Naive B cell (primary cell): ENCODE measurements around the gene KRTAP5-11. TPM values are rescaled to one million over a fixed set of nuclear protein-coding genes. Genes with fewer than 3 reads are reported as not detected.
A peak's percentile ranks its signal among the peaks of the same experiment; 100 is the strongest.
"Not testable (repeated sequence)": the region's sequence is repeated elsewhere in the genome, so short reads cannot be mapped to it uniquely, and the experiment has no call there.

Experiments used
- ATAC-seq, 2 donors: fragments of 150-1000 bp; cut with Tn5 transposase; 2 replicates each; pipeline ENCODE4 v1.10.0; 2021; ENCODE audit warnings: low read depth in 2 of 2, mild to moderate bottlenecking in 2 of 2, moderate library complexity in 2 of 2
- DNase-seq: peaks from one replicate; pipeline ENCODE4 v3.0.0; 2022
- H3K27ac Mint-ChIP-seq, 6 donors: one replicate each; pipeline ENCODE4 v1.8.0; 2020 to 2022; ENCODE audit warnings: mild to moderate bottlenecking in 6 of 6, mixed read lengths in 6 of 6, moderate library complexity in 5 of 6, inconsistent platforms in 2 of 6
- H3K27me3 Mint-ChIP-seq, 3 donors: one replicate each; pipeline ENCODE4 v1.8.0; 2021 to 2022; ENCODE audit warnings: mixed read lengths in 3 of 3, mild to moderate bottlenecking in 1 of 3
- H3K36me3 Mint-ChIP-seq, 2 donors: one replicate each; pipeline ENCODE4 v1.8.0; 2020 to 2022; ENCODE audit warnings: mixed read lengths in 2 of 2, inconsistent platforms in 1 of 2, mild to moderate bottlenecking in 1 of 2
- H3K4me1 Mint-ChIP-seq, 3 donors: one replicate each; pipeline ENCODE4 v1.8.0; 2020 to 2022; ENCODE audit warnings: mixed read lengths in 3 of 3, inconsistent platforms in 1 of 3, mild to moderate bottlenecking in 1 of 3, moderate library complexity in 1 of 3
- H3K4me3 Mint-ChIP-seq, 8 donors: one replicate each; pipeline ENCODE4 v1.8.0; 2020 to 2022; ENCODE audit warnings: mild to moderate bottlenecking in 8 of 8, mixed read lengths in 8 of 8, moderate library complexity in 8 of 8, inconsistent platforms in 2 of 8
- H3K9me3 Mint-ChIP-seq, 7 donors: one replicate each; pipeline ENCODE4 v1.8.0; 2020 to 2022; ENCODE audit warnings: mixed read lengths in 7 of 7, mild to moderate bottlenecking in 5 of 7, inconsistent platforms in 2 of 7, moderate library complexity in 1 of 7
- polyA plus RNA-seq, 6 donors: library from polyadenylated mRNA; unstranded; fragments of 300-500 nt; fragmentation: Illumina TruSeq; gene quantifications; one replicate each; pipeline ENCODE4 v1.2.3, GENCODE V29; 2021; ENCODE audit warnings: low read depth in 6 of 6

KRTAP5-11 gene
- polyA plus RNA-seq, 6 donors from 2014 or later, result not detected

- ATAC-seq, H3K36me3 Mint-ChIP-seq, H3K9me3 Mint-ChIP-seq, DNase-seq, H3K4me3 Mint-ChIP-seq, H3K27ac Mint-ChIP-seq, H3K4me1 Mint-ChIP-seq: not testable (repeated sequence)
- H3K27me3 Mint-ChIP-seq, result peaks cover 15 to 27% (median 18%) of the 10 kb centered on the region in 3 donors
These were observed 5.8 kb downstream of the KRTAP5-11 start for GRCh38 chr11:71576688-71577465.

DNA sequence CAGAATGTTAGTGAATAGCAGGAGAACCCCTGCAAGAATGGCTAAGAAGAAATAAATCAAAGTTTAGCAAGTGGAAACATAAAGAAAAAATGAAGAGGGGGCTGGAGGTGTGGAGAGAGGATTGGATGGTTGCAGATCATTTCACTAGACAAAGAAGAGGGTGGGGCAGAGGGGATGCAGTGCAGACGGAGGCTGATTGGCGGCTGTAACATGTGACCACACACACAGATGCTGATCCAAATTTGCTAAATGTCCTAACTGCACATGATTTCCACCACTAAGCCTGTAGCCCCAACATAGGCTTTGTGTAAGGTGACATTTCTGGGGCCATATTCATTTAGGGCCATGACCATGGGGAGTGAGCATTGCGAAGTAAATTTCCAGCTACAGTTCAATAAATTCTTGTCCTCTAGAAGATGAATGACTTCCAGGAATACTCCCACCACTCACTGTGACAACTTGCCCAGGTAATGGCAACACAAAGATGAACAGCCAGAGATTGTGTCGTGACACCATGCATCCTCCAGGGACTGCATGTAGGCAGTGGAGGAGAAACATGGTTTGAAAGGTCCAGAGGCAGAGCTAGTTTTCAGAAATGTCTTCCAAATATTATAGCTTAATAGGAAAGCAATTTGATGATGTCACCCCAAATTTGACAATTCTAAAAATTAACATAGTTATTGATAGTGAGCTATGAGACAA is 6.8 kb downstream of the KRTAP5-11 start:
- Mint-ChIP-seq H3K4me1 (no peaks in the 10 kb centered on the region), H3K4me3 (no peak overlapping the region), H3K9me3 (no peaks in the 10 kb centered on the region), H3K27me3 (peaks cover 12 to 18% (median 13%) of the 10 kb centered on the region in 3 donors), H3K27ac (no peak overlapping the region), H3K36me3 (no peaks in the 10 kb centered on the region)
- ATAC-seq (no peak), DNase-seq (no peak)

DNA sequence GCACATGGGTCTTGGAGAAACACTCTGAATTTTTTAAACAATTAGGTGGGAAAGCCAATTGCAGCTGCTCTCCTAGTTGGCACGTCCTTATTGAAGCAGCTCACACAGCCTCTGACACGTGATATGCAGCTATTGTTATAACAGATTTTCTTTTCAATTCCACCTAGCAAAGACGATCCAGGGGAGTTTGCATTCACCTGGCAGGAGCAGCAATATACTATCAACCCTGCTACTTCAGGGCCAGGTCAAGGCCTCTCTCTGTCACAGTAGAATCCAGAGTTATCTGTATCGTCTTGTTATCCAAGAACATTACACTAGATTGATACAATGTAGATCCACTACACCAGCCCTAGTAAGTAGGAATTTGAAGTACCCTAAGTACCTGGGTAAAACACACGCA is 8.3 kb downstream of the KRTAP5-11 start:
- no peaks in the 10 kb centered on the region for H3K36me3 Mint-ChIP-seq
- H3K27ac Mint-ChIP-seq, result no peak overlapping the region
- H3K4me3 Mint-ChIP-seq, result no peak overlapping the region
- DNase-seq (no peak), ATAC-seq (no peak)
- peaks cover 13 to 17% (median 17%) of the 10 kb centered on the region in 3 donors for H3K27me3 Mint-ChIP-seq
- no peaks in the 10 kb centered on the region for H3K4me1 Mint-ChIP-seq
- no peaks in the 10 kb centered on the region for H3K9me3 Mint-ChIP-seq

DNA sequence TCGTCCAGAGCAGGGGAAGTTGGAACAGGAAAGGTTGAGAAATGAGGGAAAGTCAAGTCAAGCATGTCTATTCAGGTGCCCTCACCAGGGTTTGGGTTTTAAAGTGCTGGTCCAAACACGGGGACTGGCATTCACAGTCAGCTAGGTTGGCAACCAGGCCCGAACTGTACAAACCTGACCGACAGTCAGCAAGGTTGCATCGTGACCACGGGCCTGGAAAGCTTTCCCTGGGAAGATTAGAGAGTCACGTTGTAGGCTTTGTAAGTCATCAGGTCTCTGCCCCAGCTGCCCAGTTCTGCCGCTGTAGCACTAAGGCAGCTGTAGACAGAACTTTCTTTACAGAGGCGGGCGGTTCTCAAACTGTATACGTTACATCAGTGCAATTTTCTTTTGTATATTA is 9.9 kb downstream of the KRTAP5-11 start:
- Mint-ChIP-seq H3K27ac (no peak overlapping the region), H3K36me3 (no peaks in the 10 kb centered on the region), H3K27me3 (peaks cover 13 to 17% (median 17%) of the 10 kb centered on the region in 3 donors), H3K9me3 (no peaks in the 10 kb centered on the region), H3K4me3 (no peak overlapping the region), H3K4me1 (no peaks in the 10 kb centered on the region)
- DNase-seq (no peak), ATAC-seq (no peak)

GRCh38 chr11:71571101-71571850 is 11.4 kb downstream of the KRTAP5-11 start:
- not testable (repeated sequence) for H3K4me3 Mint-ChIP-seq, H3K4me1 Mint-ChIP-seq, H3K27ac Mint-ChIP-seq, ATAC-seq, DNase-seq, H3K9me3 Mint-ChIP-seq, H3K36me3 Mint-ChIP-seq
- H3K27me3 Mint-ChIP-seq, result peaks cover 20 to 23% (median 22%) of the 10 kb centered on the region in 3 donors

GRCh38 chr11:71568704-71569349 is 13.8 kb downstream of the KRTAP5-11 start:
- H3K27ac Mint-ChIP-seq, result no peak overlapping the region
- DNase-seq (no peak), ATAC-seq (no peak)
- H3K4me3 Mint-ChIP-seq, result no peak overlapping the region
- H3K36me3 Mint-ChIP-seq, result no peaks in the 10 kb centered on the region
- H3K4me1 Mint-ChIP-seq, result no peaks in the 10 kb centered on the region
- no peaks in the 10 kb centered on the region for H3K9me3 Mint-ChIP-seq
- peaks cover 13 to 41% (median 36%) of the 10 kb centered on the region in 3 donors for H3K27me3 Mint-ChIP-seq

- not testable (repeated sequence) for H3K4me1 Mint-ChIP-seq, ATAC-seq, H3K4me3 Mint-ChIP-seq, DNase-seq, H3K36me3 Mint-ChIP-seq, H3K27ac Mint-ChIP-seq, H3K9me3 Mint-ChIP-seq
- peaks cover 23 to 48% (median 43%) of the 10 kb centered on the region in 3 donors for H3K27me3 Mint-ChIP-seq
These were observed 15.0 kb downstream of the KRTAP5-11 start for GRCh38 chr11:71567633-71568032.

GRCh38 chr11:71566626-71567599 is 15.8 kb downstream of the KRTAP5-11 start:
- peak overlapping the region in 1 of 6 donors; percentile 71 for H3K27ac Mint-ChIP-seq
- not testable (repeated sequence) for H3K9me3 Mint-ChIP-seq, DNase-seq, ATAC-seq, H3K4me3 Mint-ChIP-seq, H3K4me1 Mint-ChIP-seq, H3K36me3 Mint-ChIP-seq
- H3K27me3 Mint-ChIP-seq, result peaks cover 23 to 44% (median 40%) of the 10 kb centered on the region in 3 donors

DNA sequence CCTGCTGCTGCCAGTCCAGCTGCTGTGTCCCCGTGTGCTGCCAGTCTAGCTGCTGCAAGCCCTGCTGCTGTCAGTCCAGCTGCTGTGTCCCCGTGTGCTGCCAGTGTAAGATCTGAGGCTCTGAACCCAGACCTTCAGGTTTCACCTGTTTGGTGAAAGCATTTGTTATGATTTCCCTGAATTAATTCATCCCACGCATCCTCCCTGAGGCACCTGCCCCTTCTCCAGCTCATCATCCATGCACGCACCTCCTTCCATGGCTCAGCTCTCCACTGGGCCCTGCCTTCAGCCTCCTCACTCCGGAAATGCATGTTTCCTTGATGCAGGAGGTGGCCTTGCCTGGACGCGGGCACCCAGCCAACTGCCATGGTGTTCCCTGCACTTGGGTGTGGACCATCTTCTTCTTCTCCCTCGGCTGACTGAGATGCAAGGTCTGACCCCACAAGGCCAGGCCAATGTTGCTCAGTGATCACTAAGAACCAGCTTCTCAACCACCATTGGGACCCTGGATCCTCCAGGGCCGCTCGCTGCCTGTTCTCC is 16.5 kb downstream of the KRTAP5-11 start:
- H3K9me3 Mint-ChIP-seq, result peaks cover 0 to 3% (median 0%) of the 10 kb centered on the region in 7 donors
- ATAC-seq (no peak), DNase-seq (no peak)
- peaks cover 0 to 4% of the 10 kb centered on the region in 2 donors for H3K36me3 Mint-ChIP-seq
- no peak overlapping the region for H3K4me3 Mint-ChIP-seq
- H3K4me1 Mint-ChIP-seq, result no peaks in the 10 kb centered on the region
- no peak overlapping the region for H3K27ac Mint-ChIP-seq
- H3K27me3 Mint-ChIP-seq, result peaks cover 26 to 50% (median 46%) of the 10 kb centered on the region in 3 donors

GRCh38 chr11:71565263-71565662 is 17.4 kb downstream of the KRTAP5-11 start, which contains the start of gene KRTAP5-10:
Gene KRTAP5-10, plus strand, starts transcription at chr11:71565563. Its CDS starts 25 bp downstream, at chr11:71565588.
- ATAC-seq, result no peak
- H3K27me3 Mint-ChIP-seq, result peaks cover 26 to 45% (median 44%) of the 10 kb centered on the region in 3 donors
- DNase-seq, result no peak
- no peak within 1 kb of the TSS for H3K4me3 Mint-ChIP-seq
- H3K4me1 Mint-ChIP-seq, result no peaks in the 10 kb centered on the region
- peaks cover 0 to 7% of the 10 kb centered on the region in 2 donors for H3K36me3 Mint-ChIP-seq
- H3K27ac Mint-ChIP-seq, result no peak within 1 kb of the TSS
- peaks cover 0 to 12% (median 0%) of the 10 kb centered on the region in 7 donors for H3K9me3 Mint-ChIP-seq

DNA sequence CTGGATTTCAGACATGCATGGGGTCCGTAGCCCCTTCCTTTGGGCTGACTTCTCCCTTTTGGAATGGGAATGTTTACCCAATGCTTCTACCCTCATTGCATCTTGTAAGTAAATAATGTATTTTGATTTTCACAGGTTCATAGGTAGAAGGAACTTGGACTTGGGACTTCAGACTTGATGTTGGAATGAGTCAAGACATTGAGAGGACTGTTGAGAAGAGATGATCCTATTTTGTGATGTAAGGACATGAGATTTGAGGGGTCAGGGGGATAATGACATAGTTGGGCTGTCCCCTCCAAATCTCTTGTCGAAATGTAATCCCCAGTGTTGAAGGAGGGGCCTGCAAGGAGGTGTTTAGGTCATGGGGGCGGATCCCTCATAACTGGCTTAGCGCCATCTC is 18.2 kb downstream of the KRTAP5-11 start:
- Mint-ChIP-seq H3K9me3 (peaks cover 0 to 17% (median 1%) of the 10 kb centered on the region in 7 donors), H3K36me3 (peaks cover 0 to 7% of the 10 kb centered on the region in 2 donors), H3K27ac (no peak overlapping the region), H3K4me3 (no peak overlapping the region), H3K27me3 (peaks cover 26 to 46% (median 44%) of the 10 kb centered on the region in 3 donors), H3K4me1 (no peaks in the 10 kb centered on the region)
- DNase-seq (no peak), ATAC-seq (no peak)

GRCh38 chr11:71563406-71563805 is 19.3 kb downstream of the KRTAP5-11 start:
- Mint-ChIP-seq H3K27me3 (peaks cover 26 to 52% (median 44%) of the 10 kb centered on the region in 3 donors), H3K36me3 (peaks cover 0 to 7% of the 10 kb centered on the region in 2 donors), H3K4me1 (no peaks in the 10 kb centered on the region), H3K9me3 (peaks cover 0 to 17% (median 1%) of the 10 kb centered on the region in 7 donors), H3K27ac (peak overlapping the region in 1 of 6 donors; percentile 2), H3K4me3 (no peak overlapping the region)
- DNase-seq (no peak), ATAC-seq (no peak)
